Activated naive CD4-positive, alpha-beta T cell treated with anti-CD3 and anti-CD28 coated beads, Interleukin-2, amount 50 U/mL, for 72 hours (primary cell): Measurements from ENCODE around the gene CHRD. TPM values are rescaled to one million over a fixed set of nuclear protein-coding genes. Genes with fewer than 3 reads are reported as not detected.
"Not testable (repeated sequence)": the region's sequence is repeated elsewhere in the genome, so short reads cannot be mapped to it uniquely, and the experiment has no call there.

Experiments
- ATAC-seq, 2 donors: fragments of 150-1000 bp; cut with Tn5 transposase; 2 replicates each; pipeline ENCODE4 v1.10.0; 2021; ENCODE audit warnings: mild to moderate bottlenecking in 2 of 2, moderate library complexity in 2 of 2
- DNase-seq, 2 donors: peaks; one replicate each; pipeline ENCODE4 v3.0.0; 2021 to 2022; ENCODE audit warnings: low spot score in 2 of 2
- H3K27ac Mint-ChIP-seq, 2 donors: one replicate each; pipeline ENCODE4 v1.8.0; 2022; ENCODE audit warnings: mild to moderate bottlenecking in 2 of 2, mixed read lengths in 2 of 2
- H3K36me3 Mint-ChIP-seq, 2 donors: one replicate each; pipeline ENCODE4 v1.8.0; 2022; ENCODE audit warnings: mixed read lengths in 2 of 2
- H3K9me3 Mint-ChIP-seq, 2 donors: one replicate each; pipeline ENCODE4 v1.8.0; 2022; ENCODE audit warnings: mixed read lengths in 2 of 2
- total RNA-seq, 2 donors: library from RNA; stranded (reverse); gene quantifications; one replicate each; pipeline ENCODE4 v1.2.3, GENCODE V29; 2022

The CHRD gene
- total RNA-seq, 2 donors from 2014 or later: 0.49 TPM; not detected in 1

DNA sequence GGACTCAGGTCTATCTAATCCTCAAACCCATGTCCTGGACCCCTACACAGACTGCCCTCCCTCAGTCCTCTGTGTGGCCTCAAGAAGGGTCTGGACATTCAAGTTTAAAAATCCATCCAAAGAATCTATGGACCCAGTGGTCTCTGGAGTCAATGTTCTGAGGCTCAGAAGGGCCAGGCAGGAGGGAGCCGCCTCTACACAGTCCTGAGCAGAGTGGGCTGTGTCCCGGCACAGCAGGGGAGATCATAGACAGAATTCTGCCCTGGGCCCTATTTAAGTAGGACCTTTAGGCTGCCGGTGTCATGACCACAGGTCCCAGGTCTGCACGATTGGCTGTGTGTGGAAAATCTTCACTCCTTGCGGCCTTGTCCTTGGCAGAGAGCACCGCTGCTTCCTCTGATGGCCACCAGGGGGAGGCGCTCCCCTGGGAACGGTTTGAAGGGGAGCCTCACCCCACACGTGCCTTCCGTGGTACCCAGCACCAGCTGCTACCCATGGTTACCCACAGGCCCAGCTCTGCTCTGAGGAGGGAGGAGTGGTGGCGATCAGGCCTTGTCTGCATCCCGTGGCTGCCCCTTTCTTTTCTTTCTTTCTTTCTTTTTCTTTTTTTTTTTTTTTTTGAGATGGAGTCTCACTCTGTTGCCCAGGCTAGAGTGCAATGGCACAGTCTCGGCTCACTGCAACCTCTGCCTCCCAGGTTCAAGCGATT, 37.9 kb downstream of the CHRD start:
- Mint-ChIP-seq H3K9me3 (no peaks in the 10 kb centered on the region), H3K27ac (no peak overlapping the region)

GRCh38 chr3:184419171-184419570, 39.3 kb downstream of the CHRD start:
- H3K27ac Mint-ChIP-seq: no peak overlapping the region
- DNase-seq (no peak), ATAC-seq (no peak)
- no peaks in the 10 kb centered on the region for H3K9me3 Mint-ChIP-seq
- H3K36me3 Mint-ChIP-seq: no peaks in the 10 kb centered on the region

More for the DNA sequence above, 37.9 kb downstream of the CHRD start:
- H3K36me3 Mint-ChIP-seq: no peaks in the 10 kb centered on the region
- ATAC-seq: peak; percentile 98 to 99
- peak; percentile 62 to 73 for DNase-seq

DNA sequence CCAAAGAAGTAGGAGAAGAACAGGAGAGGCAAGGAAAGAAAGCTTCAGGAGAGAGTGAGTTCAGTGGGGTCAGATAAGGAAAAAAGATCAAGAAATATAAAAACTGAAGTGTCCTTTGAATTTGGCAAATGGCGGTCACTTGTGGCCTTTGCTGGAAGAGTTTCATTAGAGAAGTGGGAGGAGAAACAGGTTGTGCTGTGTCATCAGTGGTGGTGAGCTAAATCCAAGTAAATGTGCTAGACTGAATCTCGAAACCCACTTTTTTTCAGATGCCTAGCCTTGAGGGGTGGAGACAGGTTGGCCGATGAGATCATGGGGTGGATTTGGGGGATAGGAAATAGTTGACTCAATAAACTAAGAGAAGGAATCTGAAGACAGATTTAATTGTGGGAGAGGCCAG, 43.7 kb downstream of the CHRD start:
- Mint-ChIP-seq H3K27ac (no peak overlapping the region), H3K36me3 (no peaks in the 10 kb centered on the region), H3K9me3 (no peaks in the 10 kb centered on the region)
- ATAC-seq (no peak), DNase-seq (no peak)

DNA sequence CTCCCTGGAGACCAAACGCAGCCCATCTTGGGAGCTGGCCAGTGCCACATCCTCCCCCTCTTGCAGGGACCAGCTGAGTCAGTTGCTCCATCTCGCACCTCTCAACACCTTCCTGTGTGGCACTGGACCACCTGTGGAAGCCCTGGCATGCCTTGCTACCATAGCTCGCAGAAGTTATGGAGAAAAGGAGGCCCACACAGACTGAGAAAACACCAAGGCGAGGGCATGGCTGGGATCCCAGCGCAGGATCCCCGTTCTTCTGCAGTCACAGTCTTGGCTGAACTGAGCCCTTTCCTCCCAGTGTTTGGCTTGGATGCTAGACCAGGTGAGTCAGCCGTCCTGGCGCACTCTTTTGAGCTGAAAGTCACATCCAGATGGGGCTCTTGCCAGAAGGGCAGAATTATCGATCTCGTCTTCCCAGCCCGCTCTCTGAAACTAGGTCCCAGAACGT, 46.9 kb downstream of the CHRD start:
- H3K27ac Mint-ChIP-seq: no peak overlapping the region
- H3K9me3 Mint-ChIP-seq: no peaks in the 10 kb centered on the region
- no peak for DNase-seq
- no peak for ATAC-seq
- no peaks in the 10 kb centered on the region for H3K36me3 Mint-ChIP-seq

DNA sequence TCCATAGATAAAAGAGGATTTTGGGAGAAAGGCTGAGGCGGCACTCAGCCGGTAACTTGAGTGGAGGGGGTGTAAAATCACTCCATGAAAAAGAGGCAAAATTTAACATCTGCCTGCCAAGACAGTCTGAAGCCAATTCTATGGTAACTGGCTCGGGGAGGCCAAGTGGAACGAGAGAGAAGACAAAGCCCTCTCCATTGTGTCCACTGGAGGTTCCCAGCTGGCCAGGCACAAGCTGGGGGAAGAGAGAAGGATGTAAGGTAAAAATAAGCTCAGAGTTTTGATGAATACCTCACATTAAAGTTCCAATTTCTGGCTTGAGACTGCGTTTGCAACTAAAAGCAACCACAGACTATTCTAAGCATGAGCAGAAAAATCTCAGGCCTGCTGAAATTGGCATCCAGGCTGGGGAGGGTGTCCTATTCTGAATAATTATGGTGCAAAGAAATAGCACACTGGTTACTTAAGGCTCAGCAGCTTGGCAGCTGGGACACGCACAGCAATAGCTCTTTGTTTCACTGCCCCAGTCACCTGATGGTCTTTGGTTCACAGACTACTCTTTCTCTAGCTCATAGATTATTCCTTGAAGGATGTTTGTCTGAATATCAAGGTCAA, 48.8 kb downstream of the CHRD start:
- Mint-ChIP-seq H3K27ac (no peak overlapping the region), H3K9me3 (no peaks in the 10 kb centered on the region), H3K36me3 (no peaks in the 10 kb centered on the region)
- ATAC-seq: no peak
- no peak for DNase-seq

DNA sequence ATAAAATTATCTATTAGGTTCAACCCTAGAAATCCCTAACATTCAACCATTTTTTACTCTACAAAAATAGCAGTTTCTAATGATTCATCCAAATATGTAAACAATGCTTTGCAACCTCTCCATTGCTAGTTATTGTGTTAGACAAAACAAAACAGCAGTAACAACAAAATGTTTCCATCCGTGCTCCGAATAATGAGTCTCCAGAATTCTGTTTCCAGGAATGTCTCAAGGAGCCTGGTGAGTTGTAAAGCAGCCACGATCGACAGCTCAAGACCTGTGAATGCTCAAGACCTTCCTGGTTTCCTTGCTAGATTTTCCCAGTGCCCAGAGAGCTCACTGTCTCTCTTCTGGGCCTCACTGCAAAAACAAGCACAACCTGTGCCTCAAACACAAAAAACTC, 49.9 kb downstream of the CHRD start:
- Mint-ChIP-seq H3K9me3 (peaks cover 0 to 2% of the 10 kb centered on the region in 2 donors), H3K27ac (no peak overlapping the region), H3K36me3 (no peaks in the 10 kb centered on the region)
- ATAC-seq: no peak
- DNase-seq: no peak

GRCh38 chr3:184430940-184431339, 51.1 kb downstream of the CHRD start:
- Mint-ChIP-seq H3K27ac (no peak overlapping the region), H3K36me3 (no peaks in the 10 kb centered on the region), H3K9me3 (peaks cover 0 to 2% of the 10 kb centered on the region in 2 donors)
- no peak for ATAC-seq
- no peak for DNase-seq

GRCh38 chr3:184433178-184433577, 53.3 kb downstream of the CHRD start:
- not testable (repeated sequence) for DNase-seq, H3K9me3 Mint-ChIP-seq, ATAC-seq, H3K27ac Mint-ChIP-seq, H3K36me3 Mint-ChIP-seq

- Mint-ChIP-seq H3K27ac (no peak overlapping the region), H3K36me3 (no peaks in the 10 kb centered on the region), H3K9me3 (peaks cover 4 to 7% of the 10 kb centered on the region in 2 donors)
- no peak for DNase-seq
- ATAC-seq: no peak
Observed at GRCh38 chr3:184439096-184439495, 59.2 kb downstream of the CHRD start.

Other genes starting within 250 kb of the CHRD start
- gene EIF2B5, start 244.7 kb upstream of the CHRD start, total RNA-seq: 10 to 100 TPM; 48.6 to 56.1 TPM
- gene DVL3, start 224.7 kb upstream of the CHRD start, total RNA-seq: 10 to 100 TPM; 30.1 to 41.7 TPM
- 100 to 1,000 TPM; 207 to 288 TPM for gene AP2M1, start 205.2 kb upstream of the CHRD start, total RNA-seq
- gene ABCF3, start 193.9 kb upstream of the CHRD start, total RNA-seq: 10 to 100 TPM; 76.6 to 81.3 TPM
- not detected for gene VWA5B2, start 150.5 kb upstream of the CHRD start, total RNA-seq
- 10 to 100 TPM; 35.5 to 35.8 TPM for gene ALG3, start 131.1 kb upstream of the CHRD start, total RNA-seq
- 1 to 10 TPM; 8.3 to 9.9 TPM for gene EEF1AKMT4, start 130.4 kb upstream of the CHRD start, total RNA-seq
- gene CAMK2N2, start 118.5 kb upstream of the CHRD start, total RNA-seq: under 1 TPM; 0.18 to 0.34 TPM
- gene ECE2, start 104.0 kb upstream of the CHRD start, total RNA-seq: under 1 TPM in 1 of 2 donors, not detected in 1; 0.18 TPM
- gene PSMD2, start 80.8 kb upstream of the CHRD start, total RNA-seq: 100 to 1,000 TPM; 241 to 252 TPM
- gene EIF4G1, start 65.4 kb upstream of the CHRD start, total RNA-seq: 100 to 1,000 TPM; 256 to 376 TPM
- 1 to 10 TPM; 4.1 to 6.8 TPM for gene FAM131A, start 42.5 kb upstream of the CHRD start, total RNA-seq
- 10 to 100 TPM in 1 of 2 donors, 1 to 10 TPM in 1; 6.5 to 13.9 TPM for gene CLCN2, start 18.4 kb upstream of the CHRD start, total RNA-seq
- gene POLR2H, start 18.3 kb upstream of the CHRD start, total RNA-seq: 100 to 1,000 TPM; 112 to 177 TPM
- gene THPO, start 1.8 kb upstream of the CHRD start, total RNA-seq: not detected
- gene EPHB3, start 181.7 kb downstream of the CHRD start, total RNA-seq: under 1 TPM in 1 of 2 donors, not detected in 1; 0.19 TPM